ENCODE measurements around the gene NAA40.

Gene NAA40

DNA sequence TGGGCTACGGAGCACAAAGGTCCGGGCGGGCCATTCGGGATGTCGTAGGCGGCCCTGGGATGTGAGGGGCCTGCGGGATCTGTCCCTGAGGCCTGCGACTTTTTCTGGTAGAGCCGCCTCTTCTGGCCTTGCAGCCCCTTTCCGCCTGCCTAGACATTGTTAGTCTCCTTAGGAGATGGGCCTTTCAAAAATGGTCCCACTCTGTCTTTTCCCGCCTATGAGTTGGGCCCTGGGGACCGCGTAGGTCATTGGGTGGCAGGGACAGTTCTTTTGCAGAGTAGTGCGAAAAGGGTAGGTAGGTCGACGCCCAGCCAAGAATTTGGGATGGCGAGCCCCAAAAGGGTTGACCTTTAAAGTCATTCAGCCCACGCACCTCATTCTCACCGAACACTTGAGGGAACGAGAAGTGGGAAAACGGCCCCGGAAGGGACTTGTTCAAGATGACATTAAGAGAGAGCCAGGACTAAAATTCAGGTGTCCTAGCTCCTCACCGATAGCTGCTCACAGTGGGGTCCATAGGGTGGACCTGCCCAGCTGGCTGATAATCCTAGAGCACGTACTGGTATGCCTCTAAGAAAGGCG is 48.2 kb downstream of the NAA40 start:
- DNase-seq (ENCODE audit: low spot score): no peak

DNA sequence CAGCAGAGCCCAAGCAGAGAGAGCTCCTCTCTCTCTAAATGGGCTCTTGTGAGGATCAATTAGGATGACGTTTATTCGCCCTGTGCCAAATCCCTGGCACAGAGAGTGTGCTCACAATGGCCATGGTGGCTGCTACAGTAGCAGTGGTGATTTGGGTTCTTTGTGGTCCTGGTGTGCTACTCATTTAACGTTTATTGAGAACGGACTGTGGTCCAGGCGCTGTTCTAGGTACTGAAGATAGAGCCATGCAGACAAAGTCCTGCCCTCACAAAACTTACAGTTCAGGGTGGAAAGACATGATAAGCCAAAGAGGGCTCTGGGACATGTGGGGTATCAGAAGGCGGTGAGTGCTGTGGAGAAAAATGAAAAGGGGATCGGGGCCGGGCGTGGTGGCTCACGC is 52.8 kb downstream of the NAA40 start:
- DNase-seq (ENCODE audit: low spot score): no peak

DNA sequence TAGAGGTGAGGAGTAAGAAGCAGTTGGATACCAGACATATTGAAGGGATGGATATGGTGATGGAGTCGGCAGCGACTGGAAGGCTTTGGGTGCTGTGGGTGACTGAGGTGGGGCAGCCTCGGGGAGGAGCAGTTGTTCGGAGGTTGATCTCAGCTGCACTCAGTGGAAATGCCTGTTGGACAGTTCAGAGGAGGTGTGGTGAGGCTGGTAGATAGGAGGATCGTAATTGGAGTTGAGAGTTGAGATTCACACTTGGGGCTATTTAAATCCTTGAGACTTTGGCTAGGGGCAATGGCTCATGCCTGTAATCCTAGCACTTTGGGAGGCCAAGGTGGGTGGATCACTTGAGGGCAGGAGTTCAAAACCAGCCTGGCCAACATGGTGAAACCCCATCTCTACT is 54.3 kb downstream of the NAA40 start:
- no peak for DNase-seq (ENCODE audit: low spot score)

DNA sequence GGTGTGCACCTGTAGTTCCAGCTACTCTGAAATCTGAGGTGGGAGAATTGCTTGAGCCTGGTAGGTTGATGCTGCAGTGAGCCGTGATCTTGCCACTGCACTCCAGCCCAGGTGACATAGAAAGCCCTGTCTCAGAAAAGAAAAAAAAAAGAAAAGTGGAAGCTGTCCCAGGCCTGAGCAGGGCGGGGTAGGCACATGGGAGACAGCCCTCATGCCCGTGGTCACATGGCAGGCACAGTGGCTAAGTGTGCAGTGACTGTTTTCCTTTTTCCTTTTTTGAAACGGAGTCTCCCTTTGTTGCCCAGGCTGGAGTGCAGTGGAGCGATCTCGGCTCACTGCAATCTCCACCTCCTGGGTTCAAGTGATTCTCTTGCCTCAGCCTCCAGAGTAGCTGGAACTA is 55.2 kb downstream of the NAA40 start:
- DNase-seq (ENCODE audit: low spot score): no peak

DNA sequence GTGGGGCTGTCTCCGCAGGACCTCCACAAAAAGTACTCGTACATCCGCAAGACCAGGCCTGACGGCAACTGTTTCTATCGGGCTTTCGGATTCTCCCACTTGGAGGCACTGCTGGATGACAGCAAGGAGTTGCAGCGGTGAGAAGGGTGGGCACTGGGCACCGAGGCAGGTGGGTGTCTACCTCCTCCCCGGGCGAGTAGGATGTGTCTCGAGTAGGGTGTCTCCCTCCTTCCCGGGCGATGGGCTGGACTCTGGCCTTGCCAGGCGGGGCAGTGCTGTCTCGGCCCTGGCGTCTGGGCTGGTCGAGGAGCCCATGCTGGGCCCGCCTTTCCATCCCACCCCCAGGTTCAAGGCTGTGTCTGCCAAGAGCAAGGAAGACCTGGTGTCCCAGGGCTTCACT is 57.7 kb downstream of the NAA40 start:
- no peak for DNase-seq (ENCODE audit: low spot score)

DNA sequence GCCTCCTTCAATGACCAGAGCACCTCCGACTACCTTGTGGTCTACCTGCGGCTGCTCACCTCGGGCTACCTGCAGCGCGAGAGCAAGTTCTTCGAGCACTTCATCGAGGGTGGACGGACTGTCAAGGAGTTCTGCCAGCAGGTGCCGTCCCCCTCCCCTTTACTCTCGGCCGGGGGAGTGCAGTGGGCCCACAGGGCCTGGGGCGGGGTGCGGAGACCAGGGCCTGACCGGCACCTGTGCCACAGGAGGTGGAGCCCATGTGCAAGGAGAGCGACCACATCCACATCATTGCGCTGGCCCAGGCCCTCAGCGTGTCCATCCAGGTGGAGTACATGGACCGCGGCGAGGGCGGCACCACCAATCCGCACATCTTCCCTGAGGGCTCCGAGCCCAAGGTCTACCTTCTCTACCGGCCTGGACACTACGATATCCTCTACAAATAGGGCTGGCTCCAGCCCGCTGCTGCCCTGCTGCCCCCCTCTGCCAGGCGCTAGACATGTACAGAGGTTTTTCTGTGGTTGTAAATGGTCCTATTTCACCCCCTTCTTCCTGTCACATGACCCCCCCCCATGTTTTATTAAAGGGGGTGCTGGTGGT is 58.4 kb downstream of the NAA40 start:
- no peak for DNase-seq (ENCODE audit: low spot score)

DNA sequence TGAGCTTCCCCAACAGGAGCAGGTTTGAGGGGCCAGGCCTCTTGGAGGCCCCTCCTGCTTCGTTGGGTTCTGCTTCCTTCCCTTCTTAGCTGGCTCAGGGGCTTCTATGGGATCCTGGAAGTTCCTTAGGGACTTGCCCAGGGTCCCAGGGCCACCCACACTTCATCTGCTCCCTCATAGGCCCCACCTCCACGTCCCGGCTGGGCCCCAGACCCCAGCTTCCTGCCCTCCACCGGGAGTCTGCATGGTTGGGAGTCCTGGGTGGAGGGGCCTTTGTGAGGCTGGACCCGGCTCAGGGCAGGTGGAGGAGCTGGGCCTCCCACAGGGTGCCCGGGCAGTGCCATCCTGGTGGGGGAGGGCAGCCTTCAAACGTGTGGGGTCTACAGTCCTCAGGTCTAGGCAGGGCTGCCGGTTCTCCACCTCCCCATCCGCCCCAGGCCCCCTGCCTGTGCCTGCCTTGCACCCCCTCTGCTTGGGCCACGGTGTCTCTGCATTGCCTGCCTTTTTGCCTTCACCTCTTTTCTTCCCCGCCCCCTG is 59.1 kb downstream of the NAA40 start:
- no peak for DNase-seq (ENCODE audit: low spot score)

DNA sequence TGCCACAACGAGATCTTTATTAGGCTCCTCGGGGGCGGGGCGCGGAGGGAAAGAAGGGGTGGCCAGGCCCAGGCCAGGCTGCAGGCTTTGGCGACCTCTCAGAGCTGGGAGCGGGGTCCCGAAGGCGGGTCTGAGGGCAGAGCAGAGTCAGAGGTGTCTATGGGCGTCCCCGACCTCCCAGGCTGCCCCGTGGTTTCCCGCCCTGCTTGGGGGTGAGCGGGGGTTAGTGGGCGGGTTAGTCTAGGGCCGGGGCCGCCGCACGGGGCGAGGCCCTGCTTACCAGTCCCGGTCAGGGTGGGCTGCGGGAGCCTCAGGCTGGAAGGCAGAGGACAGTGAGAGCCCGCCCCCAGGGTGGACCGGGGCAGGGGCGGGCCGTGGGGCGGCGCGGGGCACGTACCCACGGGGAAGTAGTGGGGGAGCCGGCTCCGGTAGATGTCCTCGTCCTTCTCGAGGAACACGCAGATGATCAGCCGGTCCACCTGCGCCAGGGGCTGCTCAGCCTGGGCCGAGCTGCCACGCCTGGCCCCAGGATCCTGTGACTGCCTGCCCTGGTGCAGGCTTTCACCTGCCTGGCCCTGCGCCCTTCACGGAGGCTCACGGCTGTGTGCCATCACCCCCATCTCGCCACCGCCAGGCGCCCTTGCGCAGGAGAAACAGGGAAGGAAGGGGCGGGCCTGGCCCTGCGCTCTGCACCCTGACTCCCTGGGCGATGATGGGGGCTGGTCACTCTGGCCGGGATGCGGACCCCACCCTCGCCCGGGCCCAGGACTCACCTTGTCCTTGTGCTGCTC is 60.0 kb downstream of the NAA40 start:
- no peak for DNase-seq (ENCODE audit: low spot score)

DNA sequence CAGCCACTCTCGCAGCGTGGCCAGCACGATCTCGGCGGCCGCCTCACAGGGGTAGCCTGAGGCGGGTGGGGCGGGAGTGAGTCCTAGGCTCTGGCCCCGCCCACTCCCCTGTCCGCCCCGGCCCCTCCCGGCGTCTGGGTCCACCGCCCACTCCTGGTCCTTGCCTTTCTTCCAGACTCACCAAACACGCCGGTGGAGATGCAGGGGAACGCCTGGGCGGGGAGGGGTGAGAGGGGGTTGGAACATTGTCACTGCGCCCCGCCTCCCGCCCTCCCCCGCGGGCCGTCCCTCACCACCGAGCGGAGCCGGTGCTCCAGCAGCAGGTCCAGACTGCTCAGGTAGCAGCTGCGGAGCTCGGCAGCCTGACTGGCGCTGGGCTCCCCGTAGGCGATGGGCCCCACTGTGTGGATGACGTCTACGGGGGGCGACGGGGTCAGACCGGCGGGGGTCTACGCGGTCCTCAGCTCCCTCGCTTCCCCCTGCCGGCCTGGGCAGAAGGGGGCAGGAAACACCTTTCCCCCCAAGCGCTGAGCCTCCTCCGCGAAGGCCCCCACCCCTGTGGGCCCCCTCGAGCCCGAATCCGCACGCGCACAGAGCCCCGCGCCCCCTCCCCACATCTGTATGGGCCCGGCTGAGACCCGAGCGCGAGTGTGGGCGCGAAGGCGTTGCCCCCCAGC is 60.7 kb downstream of the NAA40 start:
- DNase-seq (ENCODE audit: low spot score): no peak

DNA sequence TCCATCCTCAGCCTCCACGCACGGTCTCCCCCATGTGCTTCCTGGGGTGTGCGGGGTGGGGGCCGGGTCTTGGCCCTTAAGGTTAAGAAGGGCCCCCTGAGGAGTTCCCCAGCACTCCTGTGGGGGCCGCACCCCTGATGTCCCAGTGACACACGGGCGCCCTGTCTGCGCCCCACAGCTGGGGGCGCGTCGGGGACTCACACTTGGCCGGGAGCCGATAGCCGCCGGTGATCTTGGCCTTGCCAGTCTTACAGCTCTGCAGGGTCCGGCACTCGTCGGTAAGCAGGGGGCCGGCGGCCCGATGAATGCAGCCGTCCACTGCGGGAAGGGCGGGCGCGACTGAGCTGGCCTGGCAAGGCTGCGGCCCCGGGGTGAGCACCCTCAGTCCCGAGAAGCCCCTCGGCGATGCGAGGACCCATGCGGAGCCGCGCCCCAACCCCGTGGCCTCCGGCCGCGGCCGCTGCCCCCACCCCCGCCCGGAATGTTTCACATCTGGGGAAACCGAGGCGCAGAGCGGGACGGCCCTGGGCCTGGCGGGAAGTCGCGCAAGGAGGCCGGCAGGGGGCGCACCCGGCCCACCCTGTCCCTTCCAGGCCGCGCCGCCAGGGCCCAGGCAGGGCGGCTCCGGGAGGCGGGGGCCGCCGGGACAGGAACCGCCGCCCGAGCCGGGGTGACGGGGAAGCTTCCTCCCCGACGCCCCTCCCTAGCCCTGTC is 61.4 kb downstream of the NAA40 start:
- peak; percentile 90 for DNase-seq (ENCODE audit: low spot score)

DNA sequence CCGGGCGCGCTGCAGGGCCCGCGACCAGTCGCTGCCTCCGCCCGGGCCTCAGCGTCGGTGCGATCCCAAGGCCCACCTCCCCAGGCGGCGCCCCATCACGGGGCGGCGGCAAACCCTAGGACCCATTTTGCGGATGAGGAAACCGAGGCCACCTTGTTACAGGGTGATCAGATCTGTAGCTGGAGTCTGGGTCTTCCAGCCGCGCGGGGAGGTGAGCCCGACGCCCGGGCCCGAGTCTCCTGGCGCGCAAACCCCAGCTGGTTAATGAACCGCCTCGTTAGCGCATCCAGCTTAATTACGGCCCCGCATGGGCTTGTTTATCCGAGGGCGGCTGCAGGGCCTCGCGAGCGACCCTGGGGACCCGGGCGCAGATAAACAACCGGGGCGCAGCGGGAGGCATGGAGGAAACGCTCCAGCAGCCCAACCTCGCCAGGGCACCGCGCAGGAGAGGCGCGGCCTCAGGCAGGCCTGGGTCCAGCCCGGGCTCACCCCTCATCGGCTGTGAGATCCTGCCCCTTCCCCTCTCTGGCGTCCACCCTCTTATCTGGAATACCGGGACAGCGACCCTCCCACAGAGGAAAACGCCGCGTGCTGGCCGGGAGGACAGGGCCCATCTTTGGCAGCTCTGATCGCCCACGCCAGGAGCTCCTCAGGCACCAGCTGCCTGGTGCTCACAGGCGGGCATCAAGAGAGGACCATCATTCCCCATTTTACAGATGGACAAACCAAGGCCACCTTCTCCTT is 62.1 kb downstream of the NAA40 start:
- no peak for DNase-seq (ENCODE audit: low spot score)

DNA sequence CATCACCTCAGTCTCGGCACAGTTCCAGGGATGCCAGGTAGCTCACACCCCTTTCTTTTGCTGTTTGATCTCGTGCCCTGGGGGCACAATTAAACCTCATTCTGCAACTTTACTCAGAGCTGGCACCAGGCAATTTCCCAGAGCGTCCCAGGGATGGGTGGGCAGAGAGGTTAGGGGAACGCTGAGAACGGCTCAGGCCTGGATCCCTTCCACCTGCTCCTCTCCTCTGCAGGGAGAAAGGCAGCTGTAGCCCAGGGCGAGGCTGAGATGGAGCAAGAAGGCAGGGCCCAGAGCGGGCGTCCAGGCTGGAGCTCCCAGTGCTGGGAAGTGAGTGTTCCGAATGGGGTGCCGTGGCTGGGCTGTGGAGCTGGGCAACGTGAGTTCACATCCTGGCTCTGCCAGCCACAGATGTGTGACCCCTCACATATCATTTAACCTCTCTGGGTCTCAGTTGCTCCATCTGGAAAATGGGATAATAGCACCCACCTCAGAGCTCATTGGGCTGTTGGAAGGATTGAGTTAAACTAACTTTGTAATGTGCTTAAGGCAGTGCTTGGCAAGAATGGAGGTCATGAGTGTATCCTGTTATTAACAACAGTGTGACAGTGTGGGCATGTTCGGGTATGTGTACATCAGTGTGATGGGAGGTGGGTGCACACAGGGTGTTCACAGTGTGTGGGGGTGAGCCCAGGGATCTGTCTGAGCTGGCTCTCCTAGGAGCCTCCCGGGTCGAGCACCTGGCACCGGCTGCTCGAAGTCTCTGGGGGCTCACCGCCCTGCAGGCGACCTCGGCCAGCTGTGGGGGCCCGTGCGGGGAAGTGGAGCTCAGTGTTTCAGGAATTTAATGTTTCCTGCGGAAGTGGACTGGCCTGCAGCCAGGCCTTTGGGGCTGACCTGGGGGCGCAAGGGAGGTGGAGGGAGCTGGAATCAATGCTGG is 63.0 kb downstream of the NAA40 start:
- no peak for DNase-seq (ENCODE audit: low spot score)

DNA sequence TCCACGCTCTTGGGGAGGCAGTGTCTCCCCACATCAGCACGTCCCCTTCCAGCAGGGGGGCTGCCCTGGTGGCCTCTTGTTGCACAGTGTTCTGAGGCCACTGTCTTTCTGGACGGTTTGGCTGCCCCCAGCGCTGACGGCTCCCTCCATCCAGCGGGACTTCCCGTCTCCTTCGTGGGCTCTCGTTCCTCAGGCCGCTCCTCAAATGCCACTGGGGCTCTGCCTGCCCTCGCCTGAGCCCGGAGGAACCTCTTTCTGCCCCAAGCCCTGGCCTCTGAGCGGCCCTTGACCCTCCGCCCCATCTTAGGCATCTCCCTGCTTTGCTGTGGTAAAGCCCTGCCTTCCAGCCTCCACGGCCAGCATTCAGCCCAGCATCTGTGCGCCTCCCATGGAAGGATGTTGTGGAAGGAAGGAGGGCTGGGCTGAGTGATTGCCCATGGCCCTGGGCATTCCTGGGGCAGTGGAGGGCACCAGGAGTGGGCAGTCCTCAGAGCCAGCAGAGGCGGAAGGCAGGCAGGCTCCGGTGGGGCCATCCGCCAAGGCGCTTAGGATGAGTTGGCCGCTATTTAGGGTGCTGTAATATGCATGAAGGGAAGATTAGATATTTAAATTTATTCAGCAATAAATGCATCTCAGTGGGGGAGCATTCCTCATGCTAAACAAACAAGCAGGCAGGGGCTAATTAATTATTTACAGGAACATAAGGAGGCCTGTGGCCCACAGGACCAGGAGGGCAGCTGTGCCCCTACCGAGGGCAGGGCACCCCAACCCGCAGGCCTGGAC is 65.2 kb downstream of the NAA40 start:
- DNase-seq (ENCODE audit: low spot score): no peak

DNA sequence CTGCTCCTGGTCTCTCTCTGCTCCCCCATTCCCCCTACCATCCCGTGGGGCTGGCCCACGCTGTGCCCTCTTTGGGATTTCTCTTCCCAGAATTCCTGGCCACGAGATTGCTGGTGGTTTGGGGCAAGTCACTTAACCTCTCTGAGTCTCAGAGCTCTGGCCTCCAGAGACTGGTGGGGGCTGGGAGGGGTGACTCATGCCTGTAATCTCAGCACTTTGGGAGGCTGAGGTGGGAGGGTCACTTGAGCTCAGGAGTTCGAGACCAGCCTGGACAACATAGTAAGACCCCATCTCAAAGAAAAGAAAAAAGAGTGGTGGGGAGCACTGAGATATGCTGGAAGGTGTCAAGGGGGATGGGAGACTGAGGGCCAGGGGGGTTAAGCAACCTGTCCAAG is 65.8 kb downstream of the NAA40 start:
- DNase-seq (ENCODE audit: low spot score): no peak

DNA sequence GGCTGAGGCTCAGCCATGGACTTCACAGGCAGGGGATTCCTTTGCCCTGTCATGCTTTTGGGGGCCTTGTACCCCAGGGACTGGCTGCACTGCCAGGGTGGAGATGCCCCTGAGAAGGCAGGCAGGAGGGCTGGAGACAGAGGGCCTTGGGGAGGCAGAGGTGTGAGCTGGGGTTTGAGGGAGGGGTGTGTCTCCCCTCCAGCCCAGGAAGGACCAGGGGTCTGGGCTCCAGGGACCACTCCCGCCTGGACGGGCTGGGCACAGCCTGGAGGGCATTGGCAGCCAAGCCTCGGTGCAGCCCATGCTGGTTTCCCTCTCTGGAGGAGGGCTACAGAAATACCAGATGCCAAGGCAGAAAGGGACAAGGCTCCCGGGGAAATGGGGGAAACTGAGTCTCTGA is 66.9 kb downstream of the NAA40 start:
- no peak for DNase-seq (ENCODE audit: low spot score)

DNA sequence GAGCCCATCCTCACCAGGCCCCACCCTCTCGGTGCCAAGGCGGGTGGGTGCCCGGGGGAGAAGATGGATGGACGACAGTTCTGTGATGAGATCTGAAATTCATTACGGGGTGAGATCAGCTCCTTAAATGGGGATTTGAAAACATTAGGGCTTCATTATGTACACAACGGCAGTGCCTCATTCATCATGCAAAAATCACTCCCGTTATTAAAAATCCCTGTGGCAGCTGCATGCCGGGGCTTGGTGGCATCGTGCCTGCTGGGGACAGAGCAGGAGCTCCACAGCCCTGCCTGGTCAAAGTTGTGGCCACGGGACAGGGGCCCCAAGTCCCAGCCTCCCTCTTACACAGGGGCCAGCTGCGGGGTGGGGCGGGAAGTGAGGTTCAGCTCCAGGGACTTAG is 67.6 kb downstream of the NAA40 start:
- DNase-seq (ENCODE audit: low spot score): no peak

Measured in hepatic stellate cell (primary cell).